Neural cell (in vitro differentiated cells): ENCODE measurements around the gene RWDD3. TPM values are rescaled to one million over a fixed set of nuclear protein-coding genes. Genes with fewer than 3 reads are reported as not detected.

Experiments
- H2AFZ ChIP-seq: fragments of 200-600, 300-800 bp; sonication (generic), shearing (Covaris generic); 2 replicates; pipeline ENCODE4 v1.6.0; 2014; ENCODE audit warnings: low read depth, mild to moderate bottlenecking, antibody characterized with exemption, low read length, moderate library complexity
- H3F3A ChIP-seq: fragments of 200-600 bp; shearing (Covaris generic); 2 replicates; pipeline ENCODE4 v1.6.1; 2016; ENCODE audit warnings: mild to moderate bottlenecking, moderate library complexity, mixed read lengths, antibody characterized with exemption, low read length; ENCODE audit not compliant: insufficient read depth, poor library complexity, severe bottlenecking
- H3K27ac ChIP-seq: fragments of 200-600, 300-800 bp; sonication (generic), shearing (Covaris generic); 2 replicates; pipeline ENCODE4 v1.5.1; 2014; ENCODE audit warnings: mild to moderate bottlenecking, low read length, moderate library complexity
- H3K27me3 ChIP-seq: fragments of 300-800, 200-600 bp; sonication (generic), shearing (Covaris generic); 2 replicates; pipeline ENCODE4 v1.6.0; 2014; ENCODE audit warnings: mild to moderate bottlenecking, low read depth, low read length, moderate library complexity; ENCODE audit not compliant: insufficient read depth
- H3K36me3 ChIP-seq: fragments of 300-800, 200-600 bp; sonication (generic), shearing (Covaris generic); 2 replicates; pipeline ENCODE4 v1.5.1; 2014; ENCODE audit warnings: mild to moderate bottlenecking, antibody characterized with exemption, low read length, moderate library complexity; ENCODE audit not compliant: insufficient read depth
- H3K4me2 ChIP-seq: fragments of 300-800, 200-600 bp; sonication (generic), shearing (Covaris generic); 2 replicates; pipeline ENCODE4 v1.6.0; 2014; ENCODE audit warnings: mild to moderate bottlenecking, low read length
- H3K4me3 ChIP-seq: fragments of 300-800, 200-600 bp; sonication (generic), shearing (Covaris generic); 2 replicates; pipeline ENCODE4 v1.5.1; 2014; ENCODE audit warnings: mild to moderate bottlenecking, low read length, moderate library complexity
- H3K79me2 ChIP-seq: fragments of 200-600 bp; shearing (Covaris generic); replicated peaks from 2 replicates; pipeline ENCODE4 v1.6.0; 2014; ENCODE audit warnings: mild to moderate bottlenecking, low read length, moderate library complexity; ENCODE audit not compliant: insufficient read depth
- H3K9ac ChIP-seq: fragments of 300-800, 200-600 bp; sonication (generic), shearing (Covaris generic); 2 replicates; pipeline ENCODE4 v1.6.1; 2016; ENCODE audit warnings: mild to moderate bottlenecking, low read length, mixed read lengths
- H3K9me2 ChIP-seq: fragments of 200-600 bp; shearing (Covaris generic); 2 replicates; pipeline ENCODE4 v1.6.1; 2016; ENCODE audit warnings: mild to moderate bottlenecking, low read length, mixed read lengths; ENCODE audit not compliant: insufficient read depth
- H3K9me3 ChIP-seq: fragments of 200-600, 300-800 bp; sonication (generic), shearing (Covaris generic); 2 replicates; pipeline ENCODE4 v1.6.1; 2016; ENCODE audit warnings: mild to moderate bottlenecking, mixed run types, low read length, moderate library complexity, mixed read lengths
- H4K20me1 ChIP-seq: fragments of 200-600 bp; shearing (Covaris generic); 2 replicates; pipeline ENCODE4 v1.6.1; 2016; ENCODE audit warnings: mild to moderate bottlenecking, mixed run types; ENCODE audit not compliant: insufficient read depth
- CTCF ChIP-seq: fragments of 450-650 bp; IDR thresholded peaks from 2 replicates; pipeline ENCODE4 v1.5.1; 2014; ENCODE audit warnings: antibody characterized with exemption, mild to moderate bottlenecking, moderate library complexity; ENCODE audit not compliant: poor library complexity, severe bottlenecking
- EP300 ChIP-seq: fragments of 450-650 bp; conservative IDR thresholded peaks from 2 replicates; pipeline ENCODE4 v1.6.1; 2014; ENCODE audit warnings: antibody characterized with exemption, mild to moderate bottlenecking, moderate library complexity; ENCODE audit not compliant: poor library complexity, severe bottlenecking
- EZH2 ChIP-seq: fragments of 200-600, 300-800 bp; shearing (Covaris generic), sonication (generic); IDR thresholded peaks from 2 replicates; pipeline ENCODE4 v1.6.1; 2014; ENCODE audit warnings: antibody characterized with exemption, low read length, borderline replicate concordance, mild to moderate bottlenecking; ENCODE audit not compliant: insufficient read depth, poor library complexity, severe bottlenecking
- MXI1 ChIP-seq: fragments of 450-650 bp; conservative IDR thresholded peaks from 2 replicates; pipeline ENCODE4 v1.6.1; 2014; ENCODE audit warnings: antibody characterized with exemption, mild to moderate bottlenecking; ENCODE audit not compliant: poor library complexity, severe bottlenecking
- POLR2AphosphoS5 ChIP-seq: IDR thresholded peaks from 2 replicates; pipeline ENCODE4 v1.6.1; 2012
- RAD21 ChIP-seq: fragments of 450-650 bp; conservative IDR thresholded peaks from 2 replicates; pipeline ENCODE4 v1.6.1; 2014; ENCODE audit warnings: antibody characterized with exemption, mild to moderate bottlenecking, moderate library complexity
- REST ChIP-seq: IDR thresholded peaks from 2 replicates; pipeline ENCODE4 v1.6.1; 2012; ENCODE audit warnings: borderline replicate concordance
- SMC3 ChIP-seq: fragments of 450-650 bp; conservative IDR thresholded peaks from 2 replicates; pipeline ENCODE4 v1.6.1; 2014; ENCODE audit warnings: antibody characterized with exemption, mild to moderate bottlenecking, moderate library complexity; ENCODE audit not compliant: poor library complexity
- TAF1 ChIP-seq: IDR thresholded peaks from 2 replicates; pipeline ENCODE4 v1.6.1; 2012; ENCODE audit warnings: low read depth
- polyA plus RNA-seq: library from polyadenylated mRNA; depleted of rRNA; stranded (reverse); fragments of >200 nt; gene quantifications from 2 replicates; pipeline ENCODE4 v1.2.3, GENCODE V29; 2014

RWDD3 gene
- polyA plus RNA-seq, 1 donor from 2014 or later, result 41.1 TPM

- no peak overlapping the region for H2AFZ ChIP-seq
- no peaks in the 10 kb centered on the region for H3F3A ChIP-seq
Measured at GRCh38 chr1:95208876-95209275, 25.1 kb upstream of the RWDD3 start.

GRCh38 chr1:95209291-95209690 is 24.7 kb upstream of the RWDD3 start:
- Histone ChIP-seq H3K4me3 (no peak overlapping the region), H3K9ac (no peak overlapping the region), H3K9me3 (no peaks in the 10 kb centered on the region), H3K27me3 (no peaks in the 10 kb centered on the region), H3K4me2 (no peak overlapping the region), H3K79me2 (no peaks in the 10 kb centered on the region), H3K36me3 (no peaks in the 10 kb centered on the region), H4K20me1 (no peaks in the 10 kb centered on the region), H3K27ac (no peak overlapping the region), H3F3A (no peaks in the 10 kb centered on the region), H2AFZ (no peak overlapping the region), H3K9me2 (no peaks in the 10 kb centered on the region)
- TF ChIP-seq MXI1, result no peak
- TF ChIP-seq RAD21, result no peak
- TF ChIP-seq POLR2AphosphoS5, result no peak
- TF ChIP-seq REST, result no peak
- no peak for TF ChIP-seq CTCF
- no peak for TF ChIP-seq EP300
- TF ChIP-seq EZH2, result no peak
- no peak for TF ChIP-seq TAF1
- no peak for TF ChIP-seq SMC3

More at GRCh38 chr1:95208876-95209275, 25.1 kb upstream of the RWDD3 start:
- no peaks in the 10 kb centered on the region for H3K36me3 ChIP-seq
- no peaks in the 10 kb centered on the region for H3K27me3 ChIP-seq
- TF ChIP-seq RAD21 (no peak), EP300 (no peak), TAF1 (no peak), POLR2AphosphoS5 (no peak), EZH2 (no peak), SMC3 (no peak), MXI1 (no peak), CTCF (no peak)
- H3K9me3 ChIP-seq, result no peaks in the 10 kb centered on the region
- H3K4me2 ChIP-seq, result no peak overlapping the region
- no peak overlapping the region for H3K27ac ChIP-seq
- no peaks in the 10 kb centered on the region for H3K9me2 ChIP-seq
- H3K4me3 ChIP-seq, result no peak overlapping the region
- no peaks in the 10 kb centered on the region for H4K20me1 ChIP-seq
- H3K9ac ChIP-seq, result no peak overlapping the region
- no peaks in the 10 kb centered on the region for H3K79me2 ChIP-seq
